Measurements from ENCODE around the gene ZNF575.

ZNF575 gene

GRCh38 chr19:43575156-43575950 is 42.4 kb downstream of the ZNF575 start, which contains the start of the genes PINLYP and XRCC1 (continued):
- no peak; the same call in 1 of the 2 replicates for TF ChIP-seq REPIN1 (tag by site-specific recombination; IDR thresholded peaks at IDR 0.05; ENCODE audit: low read depth)
- TF ChIP-seq ZNF610 (tag by site-specific recombination; IDR thresholded peaks at IDR 0.05; ENCODE audit: borderline replicate concordance) = no peak; the same call in 1 of the 2 replicates
- peak; percentile 35; the same call in 1 of the 2 replicates for TF ChIP-seq ZNF645 (tag by site-specific recombination; IDR thresholded peaks at IDR 0.05)
- no peak; the same call in 1 of the 2 replicates for TF ChIP-seq ZBTB20 (tag by site-specific recombination; IDR thresholded peaks at IDR 0.05)
- TF ChIP-seq ZNF600 (tag by site-specific recombination; IDR thresholded peaks at IDR 0.05) = peak; percentile 74
- TF ChIP-seq ZNF366 (tag by site-specific recombination; conservative IDR thresholded peaks at IDR 0.05) = peak; percentile 75
- TF ChIP-seq ZXDB (tag by site-specific recombination; IDR thresholded peaks at IDR 0.05) = peak; percentile 71
- peak; percentile 70; the same call in 1 of the 2 replicates for TF ChIP-seq KLF17 (tag by site-specific recombination; IDR thresholded peaks at IDR 0.05)
- peak; percentile 70 for TF ChIP-seq ZNF629 (tag by site-specific recombination; IDR thresholded peaks at IDR 0.05)
- peak; percentile 57; the same call in 1 of the 2 replicates for TF ChIP-seq ZNF843 (tag by site-specific recombination; IDR thresholded peaks at IDR 0.05)
- peak; percentile 94 for TF ChIP-seq ZBTB48 (tag by site-specific recombination; IDR thresholded peaks at IDR 0.05)
- peak; percentile 90 for TF ChIP-seq KLF9 (tag by site-specific recombination; IDR thresholded peaks at IDR 0.05; ENCODE audit: low read depth)
- TF ChIP-seq SALL2 (tag by site-specific recombination; IDR thresholded peaks at IDR 0.05; ENCODE audit: borderline replicate concordance) = no peak
- TF ChIP-seq TCF7L2 (IDR thresholded peaks at IDR 0.05; ENCODE audit: borderline replicate concordance, low read depth, low read length) = no peak
- TF ChIP-seq ZNF221 (tag by site-specific recombination; IDR thresholded peaks at IDR 0.05; ENCODE audit: borderline replicate concordance) = no peak
- peak; percentile 78 for TF ChIP-seq ZNF660 (tag by site-specific recombination; IDR thresholded peaks at IDR 0.05)
- TF ChIP-seq ZNF335 (tag by site-specific recombination; conservative IDR thresholded peaks at IDR 0.05) = peak; percentile 95
- TF ChIP-seq ZFP37 (tag by site-specific recombination; IDR thresholded peaks at IDR 0.05) = peak; percentile 44; the same call in 1 of the 2 replicates
- peak; percentile 39 for TF ChIP-seq ZNF623 (tag by site-specific recombination; IDR thresholded peaks at IDR 0.05)
- no peak for TF ChIP-seq REST (tag by site-specific recombination; IDR thresholded peaks at IDR 0.05)
- TF ChIP-seq KLF10 (tag by site-specific recombination; IDR thresholded peaks at IDR 0.05) = peak; percentile 98
- TF ChIP-seq ZSCAN30 (tag by site-specific recombination; IDR thresholded peaks at IDR 0.05) = peak; percentile 38; the same call in 1 of the 2 replicates
- TF ChIP-seq EGR2 (tag by site-specific recombination; IDR thresholded peaks at IDR 0.05; ENCODE audit: low read depth) = peak; percentile 75; the same call in 1 of the 2 replicates
- no peak for TF ChIP-seq ZNF621 (tag by site-specific recombination; IDR thresholded peaks at IDR 0.05)
- peak; percentile 69 for TF ChIP-seq SP3 (tag by site-specific recombination; IDR thresholded peaks at IDR 0.05)
- TF ChIP-seq ZBTB17 (tag by site-specific recombination; IDR thresholded peaks at IDR 0.05) = 0 out of 2 replicates have a peak, but pooled peaks have one; percentile 2
- TF ChIP-seq ZNF23 (tag by site-specific recombination; IDR thresholded peaks at IDR 0.05; ENCODE audit: borderline replicate concordance) = no peak

Measured in HEK293 (cell line).